HG03354 (cell line): ENCODE data around the gene SDR42E2.

Experiments
- ATAC-seq: cut with Tn5 transposase; IDR thresholded peaks from one replicate; pipeline ENCODE4 v1.9.1; 2021; ENCODE audit warnings: mild to moderate bottlenecking; ENCODE audit not compliant: unreplicated experiment, poor library complexity, severe bottlenecking

Gene SDR42E2

DNA sequence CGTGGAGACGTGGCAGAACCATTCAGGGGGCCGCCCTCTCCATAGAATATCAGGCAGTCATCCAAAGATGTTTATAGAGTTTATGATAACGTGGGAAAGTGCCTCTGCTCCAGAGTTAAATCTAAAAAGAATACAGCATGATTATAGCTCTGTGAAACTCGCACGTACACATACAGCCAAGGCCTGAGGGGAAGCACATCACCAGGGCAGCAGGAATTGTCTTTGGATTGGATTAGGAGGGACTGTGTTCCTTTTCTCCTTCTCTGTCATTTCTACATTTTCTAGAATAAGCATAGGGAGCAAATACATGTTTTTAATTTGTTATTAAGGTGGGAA is 70.7 kb downstream of the SDR42E2 start:
- ATAC-seq = no peak

DNA sequence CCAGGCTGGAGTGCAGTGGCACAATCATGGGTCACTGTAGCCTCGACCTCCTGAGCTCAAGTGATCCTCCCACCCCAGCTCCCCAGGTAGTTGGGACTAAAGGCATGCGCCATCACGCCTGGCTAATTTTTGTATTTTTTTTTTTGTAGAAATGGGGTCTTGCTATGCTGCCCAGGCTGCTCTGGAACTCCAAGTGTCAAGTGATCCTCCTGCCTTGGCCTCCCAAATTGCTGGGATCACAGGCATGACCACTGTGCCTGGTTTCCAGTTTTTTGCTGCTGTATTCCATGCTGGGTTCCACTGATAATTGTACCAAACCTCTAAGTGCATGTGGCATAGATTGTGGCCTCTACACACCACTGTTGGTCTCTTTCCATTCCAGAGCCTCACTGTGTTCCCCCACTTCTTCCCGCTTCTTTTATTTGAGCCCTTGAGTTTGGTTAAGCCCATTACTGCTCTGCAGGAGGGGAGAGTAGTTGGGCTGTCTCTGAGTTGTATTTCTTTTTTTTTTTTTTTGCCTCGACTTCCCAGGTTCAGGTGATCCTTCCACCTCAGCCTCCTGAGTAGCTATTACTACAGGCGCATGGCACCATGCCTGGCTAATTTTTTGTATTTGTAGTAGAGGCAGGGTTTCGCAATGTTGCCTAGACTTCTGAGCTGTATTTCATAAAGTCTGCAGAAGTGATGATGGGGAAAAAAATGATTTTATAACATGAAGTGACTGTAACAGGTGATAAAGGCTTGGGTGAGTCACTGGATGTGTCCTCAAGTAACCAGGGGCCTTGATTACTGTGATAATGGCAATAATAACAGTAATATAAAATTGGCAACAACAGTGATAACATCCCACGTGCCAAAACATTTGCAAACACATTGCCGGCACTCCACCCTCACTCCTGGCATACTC is 73.8 kb downstream of the SDR42E2 start:
- no peak for ATAC-seq

DNA sequence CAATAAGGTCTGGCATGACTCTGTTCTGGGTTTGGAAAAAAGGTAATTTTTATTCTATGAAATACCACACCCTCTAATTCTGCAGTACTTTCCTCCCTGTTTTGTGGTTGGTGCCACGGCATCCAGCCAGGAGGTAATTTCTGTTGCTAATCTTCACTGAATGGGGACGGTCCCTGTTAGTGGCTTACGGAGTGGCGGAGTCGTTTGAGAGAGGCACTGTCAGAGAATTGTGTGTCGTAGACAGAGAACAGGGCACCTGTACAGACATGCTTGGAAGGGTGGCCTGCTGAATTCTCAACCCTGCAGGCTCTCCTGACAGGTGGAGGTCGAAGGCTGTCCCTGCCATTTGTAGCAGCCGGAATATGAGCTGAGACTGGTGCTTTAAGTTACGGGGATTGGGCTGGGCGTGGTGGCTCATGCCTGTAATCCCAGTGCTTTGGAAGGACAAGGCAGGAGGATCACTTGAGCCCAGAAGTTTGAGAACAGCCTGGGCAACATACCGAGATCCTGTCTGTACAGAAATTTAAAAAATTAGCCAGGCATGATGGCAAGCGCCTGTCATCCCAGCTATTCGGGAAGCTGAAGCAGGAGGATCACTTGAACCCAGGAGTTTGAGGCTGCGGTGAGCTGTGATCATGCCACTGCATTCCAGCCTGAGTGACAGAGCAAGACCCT is 77.0 kb downstream of the SDR42E2 start:
- ATAC-seq = no peak

DNA sequence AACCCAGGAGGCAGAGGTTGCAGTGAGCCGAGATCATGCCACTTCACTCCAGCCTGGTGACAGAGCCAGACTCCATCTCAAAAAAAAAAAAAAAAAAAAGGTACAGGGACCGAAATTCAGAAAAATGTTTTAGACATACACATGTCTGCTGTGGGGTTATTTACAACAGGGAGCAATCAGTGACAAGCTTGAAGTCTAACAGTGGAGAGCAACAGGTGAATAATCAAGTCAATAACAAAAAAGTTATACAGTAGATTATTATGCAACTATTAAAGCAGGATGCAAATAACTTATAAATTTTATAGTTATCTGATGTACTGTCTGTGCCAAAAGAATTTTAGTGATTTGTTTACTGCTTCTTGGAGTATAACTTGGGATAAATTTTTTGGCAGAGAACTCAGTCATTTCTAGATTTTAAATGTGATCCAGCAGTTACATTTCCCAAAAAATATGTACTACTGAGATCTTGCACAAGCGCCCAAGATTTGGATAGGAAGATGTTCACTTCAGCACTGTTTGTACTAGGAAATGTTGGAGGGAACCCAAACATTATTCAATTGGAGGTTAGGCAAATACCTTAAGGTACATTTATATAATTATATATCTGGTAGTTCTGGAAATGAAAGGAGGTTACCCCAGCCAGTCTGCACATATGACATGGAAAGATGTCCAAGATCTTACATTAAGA is 77.9 kb downstream of the SDR42E2 start:
- ATAC-seq = no peak
